NCI-H82 treated with DMSO at 0.1 percent for 48 hours (cell line): ENCODE measurements around the gene MT1HL1.

Source experiments
- DNase-seq: peaks from one replicate; lab custom pipeline; 2025; ENCODE audit not compliant: unreplicated experiment; lab: John Stamatoyannopoulos, UW

Gene MT1HL1

GRCh38 chr1:237004116-237004515 lies at the start of gene MT1HL1:
Gene MT1HL1 (minus strand): TSS chr1:237004441. CDS start chr1:237004372, 69 bp downstream.
- no peak for DNase-seq

- DNase-seq: no peak
Measured at GRCh38 chr1:237050915-237051314, 46.7 kb upstream of the MT1HL1 start.

GRCh38 chr1:237050185-237050584 lies 45.9 kb upstream of the MT1HL1 start:
- DNase-seq: no peak

GRCh38 chr1:237048803-237049202 lies 44.6 kb upstream of the MT1HL1 start:
- no peak for DNase-seq

GRCh38 chr1:237045278-237046016 lies 41.2 kb upstream of the MT1HL1 start:
- no peak for DNase-seq

- DNase-seq: peak; percentile 39
Measured at GRCh38 chr1:237043846-237044636, 39.8 kb upstream of the MT1HL1 start.

GRCh38 chr1:237042892-237043576 lies 38.8 kb upstream of the MT1HL1 start:
- DNase-seq: no peak

GRCh38 chr1:237042526-237042891 lies 38.3 kb upstream of the MT1HL1 start:
- no peak for DNase-seq

- no peak for DNase-seq
Measured at GRCh38 chr1:237041795-237042525, 37.7 kb upstream of the MT1HL1 start, which contains the start of gene RYR2. Gene RYR2 (plus strand): TSS chr1:237042184. CDS start chr1:237042522, 338 bp downstream.

- no peak for DNase-seq
Measured at GRCh38 chr1:237041461-237041794, 37.2 kb upstream of the MT1HL1 start.

- DNase-seq: no peak
Measured at GRCh38 chr1:237040823-237041222, 36.6 kb upstream of the MT1HL1 start.

- no peak for DNase-seq
Measured at GRCh38 chr1:237038211-237038610, 34.0 kb upstream of the MT1HL1 start.

GRCh38 chr1:237035759-237036158 lies 31.5 kb upstream of the MT1HL1 start:
- DNase-seq: no peak

GRCh38 chr1:237033804-237034203 lies 29.6 kb upstream of the MT1HL1 start:
- DNase-seq: no peak

- no peak for DNase-seq
Measured at GRCh38 chr1:237033061-237033460, 28.8 kb upstream of the MT1HL1 start.

- DNase-seq: no peak
Measured at GRCh38 chr1:237032029-237032428, 27.8 kb upstream of the MT1HL1 start.

- DNase-seq: no peak
Measured at GRCh38 chr1:237031480-237031879, 27.2 kb upstream of the MT1HL1 start.

GRCh38 chr1:237029850-237030535 lies 25.8 kb upstream of the MT1HL1 start:
- DNase-seq: no peak

GRCh38 chr1:237029240-237029639 lies 25.0 kb upstream of the MT1HL1 start:
- no peak for DNase-seq

GRCh38 chr1:237025358-237026074 lies 21.3 kb upstream of the MT1HL1 start:
- no peak for DNase-seq
